ENCODE measurements around the gene FAM53A. TPM values are rescaled to one million over a fixed set of nuclear protein-coding genes. Genes with fewer than 3 reads are reported as not detected.

FAM53A gene
- total RNA-seq, 4 donors from 2014 or later, result 1.2 to 18.4 (median 4.9) TPM

DNA sequence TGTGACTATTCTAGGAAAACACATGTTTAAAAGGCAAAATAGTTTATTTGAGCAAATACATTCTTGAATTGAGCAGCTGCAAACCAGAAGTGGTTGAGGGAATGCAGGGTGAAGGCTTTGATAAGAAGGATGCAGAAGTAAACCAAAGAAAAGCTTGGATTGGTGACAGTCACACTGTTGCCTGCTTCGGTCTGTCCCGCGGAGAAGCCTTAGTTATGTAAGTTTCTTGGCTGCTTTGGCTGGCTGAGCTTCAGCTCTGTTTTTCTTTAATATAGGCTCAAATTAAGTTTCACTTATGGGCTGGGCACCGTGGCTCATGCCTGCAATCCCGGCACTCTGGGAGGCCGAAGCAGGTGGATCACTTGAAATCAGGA, 67.6 kb downstream of the FAM53A start:
- no peak overlapping the region for H3K4me3 ChIP-seq
- no peaks in the 10 kb centered on the region for H3K27me3 ChIP-seq
- ATAC-seq, result no peak
- peaks cover 0 to 13% (median 0%) of the 10 kb centered on the region in 3 donors for H3K9me3 ChIP-seq
- H3K27ac ChIP-seq, result no peak overlapping the region
- TF ChIP-seq POLR2A (IDR thresholded peaks at IDR 0.05), result no peak
- no peak for TF ChIP-seq POLR2AphosphoS5 (IDR thresholded peaks at IDR 0.05)
- TF ChIP-seq EP300 (IDR thresholded peaks at IDR 0.05), result no peak
- TF ChIP-seq, protein P1, sequence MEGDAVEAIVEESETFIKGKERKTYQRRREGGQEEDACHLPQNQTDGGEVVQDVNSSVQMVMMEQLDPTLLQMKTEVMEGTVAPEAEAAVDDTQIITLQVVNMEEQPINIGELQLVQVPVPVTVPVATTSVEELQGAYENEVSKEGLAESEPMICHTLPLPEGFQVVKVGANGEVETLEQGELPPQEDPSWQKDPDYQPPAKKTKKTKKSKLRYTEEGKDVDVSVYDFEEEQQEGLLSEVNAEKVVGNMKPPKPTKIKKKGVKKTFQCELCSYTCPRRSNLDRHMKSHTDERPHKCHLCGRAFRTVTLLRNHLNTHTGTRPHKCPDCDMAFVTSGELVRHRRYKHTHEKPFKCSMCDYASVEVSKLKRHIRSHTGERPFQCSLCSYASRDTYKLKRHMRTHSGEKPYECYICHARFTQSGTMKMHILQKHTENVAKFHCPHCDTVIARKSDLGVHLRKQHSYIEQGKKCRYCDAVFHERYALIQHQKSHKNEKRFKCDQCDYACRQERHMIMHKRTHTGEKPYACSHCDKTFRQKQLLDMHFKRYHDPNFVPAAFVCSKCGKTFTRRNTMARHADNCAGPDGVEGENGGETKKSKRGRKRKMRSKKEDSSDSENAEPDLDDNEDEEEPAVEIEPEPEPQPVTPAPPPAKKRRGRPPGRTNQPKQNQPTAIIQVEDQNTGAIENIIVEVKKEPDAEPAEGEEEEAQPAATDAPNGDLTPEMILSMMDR (IDR thresholded peaks at IDR 0.05), result no peak
- no peaks in the 10 kb centered on the region for H3K4me1 ChIP-seq
- H3K36me3 ChIP-seq, result no peaks in the 10 kb centered on the region
- 34 to 67% methylated on average over 4 of the region's 6 CpGs for WGBS, 2 donors (ENCODE audit: low coverage in 1 of 2)

DNA sequence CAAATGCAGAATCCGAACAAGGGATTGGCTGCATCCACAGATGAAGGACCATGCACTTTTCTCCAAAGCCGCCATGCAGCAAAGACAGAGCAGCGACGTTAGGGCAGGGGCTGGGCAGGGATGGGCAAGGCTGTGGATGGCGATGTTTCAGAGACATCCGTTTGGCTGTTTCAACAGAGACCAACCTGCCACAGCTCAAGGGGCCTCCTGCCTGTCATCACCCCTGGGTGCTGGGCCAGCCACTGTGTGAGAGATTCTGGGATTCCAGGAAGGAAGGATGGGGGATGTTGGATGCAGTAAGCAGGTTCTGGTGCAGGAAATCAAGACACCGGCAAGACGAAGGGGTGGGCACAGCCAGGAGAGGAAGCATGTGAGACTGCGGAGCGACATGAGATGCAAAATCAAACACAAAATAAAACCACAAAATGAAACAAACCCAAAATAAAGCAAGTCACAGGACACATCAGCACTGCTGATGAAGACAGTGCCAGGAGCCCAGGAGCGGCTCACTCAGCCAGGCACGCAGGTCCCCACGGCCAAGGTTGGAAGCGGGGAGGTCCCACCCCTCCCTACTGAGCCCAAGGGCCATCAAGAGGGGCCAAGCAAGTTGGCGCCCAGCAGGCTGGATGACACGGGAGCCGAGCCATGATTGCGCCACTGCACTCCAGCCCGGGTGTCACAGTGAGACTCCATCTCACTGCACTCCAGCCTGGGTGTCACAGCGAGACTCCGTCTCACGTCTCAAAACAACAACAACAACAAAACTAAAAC, 68.1 kb downstream of the FAM53A start:
- ATAC-seq, result no peak
- TF ChIP-seq POLR2A (IDR thresholded peaks at IDR 0.05), result no peak
- no peak for TF ChIP-seq EP300 (IDR thresholded peaks at IDR 0.05)
- TF ChIP-seq, protein P1 (IDR thresholded peaks at IDR 0.05), result no peak
- no peak for TF ChIP-seq POLR2AphosphoS5 (IDR thresholded peaks at IDR 0.05)
- peaks cover 0 to 13% (median 0%) of the 10 kb centered on the region in 3 donors for H3K9me3 ChIP-seq
- no peak overlapping the region for H3K27ac ChIP-seq
- no peak overlapping the region for H3K4me3 ChIP-seq
- no peaks in the 10 kb centered on the region for H3K36me3 ChIP-seq
- H3K4me1 ChIP-seq, result no peaks in the 10 kb centered on the region
- no peaks in the 10 kb centered on the region for H3K27me3 ChIP-seq
- WGBS, 2 donors (ENCODE audit: low coverage in 1 of 2), result 66 to 87% methylated on average over 9 to 13 of the region's 22 CpGs

DNA sequence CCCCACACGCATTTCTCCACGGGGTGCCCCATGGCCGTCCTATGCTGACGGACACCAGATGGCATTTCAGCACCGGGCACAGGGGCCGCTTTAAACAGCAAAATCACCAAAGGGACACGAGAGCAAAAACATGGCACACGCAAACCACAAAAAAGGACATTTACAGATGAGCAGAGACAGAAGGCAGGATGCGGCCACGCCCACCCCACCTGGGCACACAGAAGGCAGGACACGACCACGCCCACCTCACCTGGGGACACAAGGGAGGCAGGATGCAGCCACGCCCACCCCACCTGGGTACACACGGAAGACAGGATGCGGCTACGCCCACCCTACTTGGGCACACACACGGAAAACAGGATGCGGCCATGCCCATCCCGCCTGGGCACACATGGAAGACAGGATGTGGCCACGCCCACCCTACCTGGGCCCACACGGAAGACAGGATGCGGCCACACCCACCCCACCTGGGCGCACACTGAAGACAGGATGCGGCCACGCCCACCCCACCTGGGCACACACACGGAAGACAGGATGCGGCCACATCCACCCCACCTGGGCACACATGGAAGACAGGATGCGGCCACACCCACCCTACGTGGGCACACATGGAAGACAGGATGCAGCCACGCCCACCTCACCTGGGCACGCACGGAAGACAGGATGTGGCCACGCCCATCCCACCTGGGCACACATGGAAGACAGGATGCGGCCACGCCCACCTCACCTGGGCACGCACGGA, 69.1 kb downstream of the FAM53A start:
- Histone ChIP-seq H3K27me3 (peaks cover 5% of the 10 kb centered on the region), H3K36me3 (no peaks in the 10 kb centered on the region), H3K9me3 (peaks cover 0 to 13% (median 0%) of the 10 kb centered on the region in 3 donors), H3K27ac (no peak overlapping the region), H3K4me1 (no peaks in the 10 kb centered on the region), H3K4me3 (no peak overlapping the region)
- WGBS, 2 donors (ENCODE audit: low coverage in 1 of 2), result no CpG with 5 or more reads among the region's 37 CpGs
- no peak for ATAC-seq
- TF ChIP-seq POLR2AphosphoS5 (IDR thresholded peaks at IDR 0.05), result no peak
- TF ChIP-seq, protein P1 (IDR thresholded peaks at IDR 0.05), result no peak

DNA sequence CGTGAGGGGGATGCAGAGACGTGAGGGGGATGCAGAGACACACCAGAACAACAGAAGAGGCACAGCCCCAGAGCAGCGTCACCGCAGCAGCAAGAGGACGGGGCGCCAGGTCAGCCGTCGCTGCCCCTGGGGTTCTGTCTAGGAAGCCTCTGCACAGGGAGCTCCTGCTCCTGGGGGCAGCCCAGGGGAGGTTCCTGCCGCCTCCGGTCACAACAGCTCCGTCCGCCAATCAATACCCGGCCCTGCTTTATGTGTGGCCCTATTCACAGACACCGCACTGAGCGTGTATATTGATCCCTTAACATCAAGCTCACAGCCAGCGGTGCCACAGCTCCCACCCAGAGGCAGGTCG, 69.6 kb downstream of the FAM53A start:
- 88% methylated on average over 7 of the region's 17 CpGs; no CpG with 5 or more reads in 1 of the 2 donors for WGBS, 2 donors (ENCODE audit: low coverage in 1 of 2)
- H3K36me3 ChIP-seq, result no peaks in the 10 kb centered on the region
- no peaks in the 10 kb centered on the region for H3K4me1 ChIP-seq
- no peak overlapping the region for H3K27ac ChIP-seq
- peaks cover 0 to 13% (median 0%) of the 10 kb centered on the region in 3 donors for H3K9me3 ChIP-seq
- peaks cover 8% of the 10 kb centered on the region for H3K27me3 ChIP-seq
- ATAC-seq, result no peak
- H3K4me3 ChIP-seq, result no peak overlapping the region
- TF ChIP-seq, protein P1 (IDR thresholded peaks at IDR 0.05), result no peak
- TF ChIP-seq POLR2A (IDR thresholded peaks at IDR 0.05) (no peak), POLR2AphosphoS5 (IDR thresholded peaks at IDR 0.05) (no peak), EP300 (IDR thresholded peaks at IDR 0.05) (no peak)

Measured in gastroesophageal sphincter (tissue), 4 donors.